K562 (cell line): ENCODE results near the gene FDPS. TPM values are rescaled to one million over a fixed set of nuclear protein-coding genes. Genes with fewer than 3 reads are reported as not detected.

ENCODE experiments used
- ATAC-seq: fragments of 200-7000 bp; cut with Tn5 transposase; 3 replicates; pipeline ENCODE4 v1.9.1; 2020; ENCODE audit warnings: moderate library complexity
- BruUV-seq: library from RNA; stranded (reverse); fragments of 400-500 nt; replicated peaks from 2 replicates; lab custom pipeline; 2021; lab: Mats Ljungman, UMichigan
- CTCF ChIA-PET: fragments of 300-600 bp; formaldehyde crosslinking; extraction: SDS; loops from one replicate; lab custom pipeline; 2021; ENCODE audit warnings: low intra/inter-chr PET ratio; lab: Yijun Ruan, JAX
- POLR2A ChIA-PET: fragments of 300-600, 350-650 bp; sonication (Branson Sonifier 250); formaldehyde crosslinking; extraction: SDS; loops from one replicate; lab custom pipeline; 2021; ENCODE audit warnings: antibody characterized with exemption, inconsistent platforms; lab: Yijun Ruan, JAX
- DNase-seq, 4 experiments: peaks; one replicate each; pipeline versions ENCODE4 v3.0.0 to v3.0.0-alpha.2; 2011 to 2018; ENCODE audit warnings: low spot score in 3 of 4, mixed read lengths in 3 of 4; ENCODE audit errors: extremely low read depth in 1 of 4
- FAIRE-seq: peaks from 2 replicates; lab custom pipeline; 2011; peaks lifted over from hg19 to GRCh38; lab: Jason Lieb, UNC
- H2AFZ ChIP-seq: 2 replicates; pipeline ENCODE4 v1.6.0; 2011; ENCODE audit warnings: low read depth, low read length, control low read depth, inconsistent platforms
- H3K27ac ChIP-seq: fragments of 200-600 bp; 3 replicates; pipeline ENCODE4 v1.8.0; 2011; ENCODE audit warnings: low read depth, mild to moderate bottlenecking, control low read depth, inconsistent platforms, low read length, moderate library complexity, mixed read lengths; ENCODE audit errors: extremely low read depth
- H3K27me3 ChIP-seq, 2 experiments: fragments of 300-600 bp in 1 of 2; 2 replicates in 1 of 2; 3 replicates in 1 of 2; pipeline versions ENCODE4 v1.6.0 to v1.8.0; 2011; ENCODE audit warnings: inconsistent platforms in 2 of 2, low read length in 2 of 2, mild to moderate bottlenecking in 1 of 2, mixed read lengths in 1 of 2, moderate library complexity in 1 of 2; ENCODE audit not compliant: control insufficient read depth in 2 of 2, insufficient read depth in 2 of 2
- H3K36me3 ChIP-seq: fragments of 300-600 bp; 3 replicates; pipeline ENCODE4 v1.8.0; 2011; ENCODE audit warnings: mild to moderate bottlenecking, low read length, inconsistent platforms; ENCODE audit not compliant: control insufficient read depth, insufficient read depth
- H3K4me1 ChIP-seq, 2 experiments: fragments of 200-600 bp in 1 of 2; replicated peaks in 1 of 2; 2 replicates in 1 of 2; 3 replicates in 1 of 2; pipeline versions ENCODE4 v1.5.1 to v1.8.0; 2011; ENCODE audit warnings: inconsistent platforms in 2 of 2, low read length in 2 of 2, mild to moderate bottlenecking in 1 of 2, mixed read lengths in 1 of 2, moderate library complexity in 1 of 2; ENCODE audit not compliant: control insufficient read depth in 2 of 2, insufficient read depth in 2 of 2
- H3K4me2 ChIP-seq: 2 replicates; pipeline ENCODE4 v1.6.1; 2011; ENCODE audit warnings: low read length, control low read depth, inconsistent platforms, mixed read lengths; ENCODE audit not compliant: insufficient read depth
- H3K4me3 ChIP-seq: fragments of 200-600 bp; sonication (generic), shearing (Covaris generic); 2 replicates; pipeline ENCODE4 v1.5.1; 2016; ENCODE audit warnings: control low read depth, inconsistent platforms
- H3K79me2 ChIP-seq: fragments of 200-600 bp; 3 replicates; pipeline ENCODE4 v1.8.0; 2011; ENCODE audit warnings: low read length, inconsistent platforms; ENCODE audit not compliant: control insufficient read depth, insufficient read depth
- H3K9ac ChIP-seq, 2 experiments: 2 replicates each; pipeline versions ENCODE4 v1.6.0 to v1.6.1; 2011; ENCODE audit warnings: low read depth in 2 of 2, low read length in 2 of 2, control low read depth in 1 of 2, inconsistent platforms in 1 of 2, mild to moderate bottlenecking in 1 of 2, mixed read lengths in 1 of 2; ENCODE audit not compliant: insufficient read depth in 1 of 2
- H3K9me1 ChIP-seq: one replicate; pipeline ENCODE4 v1.6.0; 2011; ENCODE audit warnings: inconsistent platforms, mild to moderate bottlenecking, low read length, moderate library complexity; ENCODE audit not compliant: control insufficient read depth, insufficient read depth
- H3K9me3 ChIP-seq: replicated peaks from 2 replicates; pipeline ENCODE4 v1.5.1; 2011; ENCODE audit warnings: low read depth, low read length, inconsistent platforms; ENCODE audit not compliant: control insufficient read depth, insufficient read depth
- H4K20me1 ChIP-seq: replicated peaks from 2 replicates; pipeline ENCODE4 v1.6.1; 2011; ENCODE audit warnings: low read length, inconsistent platforms, mixed read lengths; ENCODE audit not compliant: control insufficient read depth, insufficient read depth
- POLR2G ChIP-seq: fragments of 200-400 bp; formaldehyde crosslinking; IDR thresholded peaks from 2 replicates; pipeline ENCODE4 v1.6.1; 2017; ENCODE audit warnings: low read depth, mild to moderate bottlenecking, antibody characterized with exemption, low read length, moderate library complexity
- RBFOX2 ChIP-seq: fragments of 200-400 bp; formaldehyde crosslinking; IDR thresholded peaks from 2 replicates; pipeline ENCODE4 v1.6.1; 2017; ENCODE audit warnings: low read depth, mild to moderate bottlenecking, low read length, moderate library complexity
- WGBS: fragments of 100-300 bp; shearing (Covaris generic); methylation state at CpG from one replicate; pipeline ENCODE4 v1.1.6; 2016; ENCODE audit warnings: low coverage, mixed read lengths; ENCODE audit not compliant: insufficient coverage; ENCODE audit errors: missing lambda C conversion rate; 5-methylcytosine and 5-hydroxymethylcytosine counted together
- in situ Hi-C: fragments of 300-500 bp; cut with MboI; formaldehyde crosslinking; loops from 4 replicates; pipeline ENCODE4 v1.15.0; 2018; ENCODE audit warnings: inconsistent platforms, mixed read lengths
- intact Hi-C: fragments of 100-400 bp; cut with micrococcal nuclease; formaldehyde crosslinking; loops from 2 replicates; pipeline ENCODE4 v1.14.2; 2022
- polyA plus RNA-seq, 8 experiments: library from polyadenylated mRNA; depleted of rRNA in 4 of 8; stranded (reverse) in 5 of 8; unstranded in 3 of 8; fragments of >200 nt; fragmentation: Nextera tagmentation in 2 of 8; fragmentation: Illumina TruSeq in 1 of 8; extraction: Ambion mirVana in 2 of 8; extraction: Trizol in 1 of 8; gene quantifications; 2 replicates each; pipeline versions ENCODE4 v1.2.1 to v1.2.3, GENCODE V29; 2011 to 2014; ENCODE audit warnings: inconsistent platforms in 1 of 8, missing spikeins in 1 of 8
- total RNA-seq, 7 experiments: library from RNA; depleted of rRNA in 6 of 7; stranded (reverse); fragments of >200 nt in 6 of 7; fragmentation: Illumina TruSeq in 2 of 7; extraction: Trizol in 2 of 7; gene quantifications; 2 replicates each; pipeline versions ENCODE4 v1.2.1 to v1.2.3, GENCODE V29; 2011 to 2021; ENCODE audit warnings: low replicate concordance in 1 of 7
- TF ChIP-seq, protein P1 (sequence below): fragments of 250-450 bp; sonication (Bioruptor Pico); IDR thresholded peaks from 2 replicates; pipeline ENCODE4 v1.8.0; 2022; ENCODE audit warnings: inconsistent platforms, mild to moderate bottlenecking, moderate library complexity, borderline replicate concordance

Gene FDPS
- total and polyA plus RNA-seq, 9 of the 15 experiments (the other 6 are each of a cell fraction or from before 2014, with no cell fraction given), result 247 to 884 (median 360) TPM

DNA sequence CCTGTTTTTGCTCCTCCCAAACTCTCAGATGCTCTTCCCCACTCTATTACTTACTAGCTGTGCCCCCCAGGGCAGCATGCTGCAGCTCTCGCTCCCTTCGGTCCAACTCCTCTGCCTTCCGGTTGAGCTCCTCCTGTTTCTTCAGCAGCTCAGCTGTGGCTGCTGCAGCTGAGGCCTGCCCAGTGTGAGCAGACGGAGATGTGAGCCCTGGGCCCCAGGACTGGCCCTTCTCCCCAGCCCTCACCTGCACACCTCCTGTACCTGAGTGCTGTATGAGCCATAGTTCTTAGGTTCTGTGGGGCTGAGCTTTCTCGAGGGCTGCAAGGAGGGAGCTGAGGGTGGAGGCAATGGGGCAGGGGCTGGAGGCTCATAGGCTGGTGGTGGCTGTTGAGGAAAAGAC is 48.4 kb upstream of the FDPS start:
- Histone ChIP-seq H3K9ac (peak overlapping the region; percentile 78 to 83; a peak in 3 of 4 replicates), H3K36me3 (peaks cover 67% of the 10 kb centered on the region), H3K4me2 (no peak overlapping the region), H3K27ac (no peak overlapping the region), H3K4me3 (no peak overlapping the region), H4K20me1 (no peaks in the 10 kb centered on the region), H3K9me1 (no peaks in the 10 kb centered on the region), H3K9me3 (no peaks in the 10 kb centered on the region), H3K27me3 (no peaks in the 10 kb centered on the region), H3K79me2 (peaks cover 21% of the 10 kb centered on the region), H2AFZ (no peak overlapping the region), H3K4me1 (peaks cover 7 to 32% of the 10 kb centered on the region in 2 experiments; a peak in 4 of 5 replicates)
- ChIA-PET POLR2A (interaction anchor here (0.6 to 3.8 kb wide), 4 partner anchors 9 to 66 kb away, joined by 4 to 29 read pairs (median 14); partner anchors contain the start of gene CLK2), CTCF (interaction anchor here (0.7 kb wide), 1 partner anchor 20 kb away, joined by 3 read pairs; no protein-coding TSS in a partner anchor)
- no TSS peak for BruUV-seq
- WGBS, result 90% methylated on average over 5 of the region's 5 CpGs
- intact Hi-C loops (no loop called here), in situ Hi-C loops (no loop called here)
- 0 out of 2 replicates have a peak, but pooled peaks have one; percentile 17 for TF ChIP-seq RBFOX2
- TF ChIP-seq, protein P1, sequence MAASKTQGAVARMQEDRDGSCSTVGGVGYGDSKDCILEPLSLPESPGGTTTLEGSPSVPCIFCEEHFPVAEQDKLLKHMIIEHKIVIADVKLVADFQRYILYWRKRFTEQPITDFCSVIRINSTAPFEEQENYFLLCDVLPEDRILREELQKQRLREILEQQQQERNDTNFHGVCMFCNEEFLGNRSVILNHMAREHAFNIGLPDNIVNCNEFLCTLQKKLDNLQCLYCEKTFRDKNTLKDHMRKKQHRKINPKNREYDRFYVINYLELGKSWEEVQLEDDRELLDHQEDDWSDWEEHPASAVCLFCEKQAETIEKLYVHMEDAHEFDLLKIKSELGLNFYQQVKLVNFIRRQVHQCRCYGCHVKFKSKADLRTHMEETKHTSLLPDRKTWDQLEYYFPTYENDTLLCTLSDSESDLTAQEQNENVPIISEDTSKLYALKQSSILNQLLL (CRISPR knock-in tag), result no peak
- 0 out of 2 replicates have a peak, but pooled peaks have one; percentile 27 for TF ChIP-seq POLR2G
- FAIRE-seq (no peak), DNase-seq (no peak), ATAC-seq (no peak)
